ENCODE measurements around the gene TUBB2A. TPM values are rescaled to one million over a fixed set of nuclear protein-coding genes. Genes with fewer than 3 reads are reported as not detected.

The TUBB2A gene
- total RNA-seq, 4 donors from 2014 or later: 37.5 to 100 (median 68.0) TPM

GRCh38 chr6:3124667-3125066, 32.7 kb downstream of the TUBB2A start:
- WGBS, 2 donors: 87 to 89% methylated on average over 8 of the region's 8 CpGs
- Histone ChIP-seq H3K27ac (no peak overlapping the region), H3K9me3 (no peaks in the 10 kb centered on the region), H3K36me3 (peaks cover 0 to 14% (median 0%) of the 10 kb centered on the region in 3 donors), H3K4me1 (peaks cover 0 to 14% (median under 1%) of the 10 kb centered on the region in 4 donors), H3K4me3 (no peak overlapping the region), H3K27me3 (no peaks in the 10 kb centered on the region)
- DNase-seq (ENCODE audit: low spot score in 2 of 2): no peak
- no peak for TF ChIP-seq POLR2A (IDR thresholded peaks at IDR 0.05)
- TF ChIP-seq EP300 (IDR thresholded peaks at IDR 0.05): no peak
- TF ChIP-seq CTCF (IDR thresholded peaks at IDR 0.05): no peak

- no peak overlapping the region for H3K4me3 ChIP-seq
- TF ChIP-seq EP300 (IDR thresholded peaks at IDR 0.05): no peak
- TF ChIP-seq POLR2A (IDR thresholded peaks at IDR 0.05): no peak
- TF ChIP-seq CTCF (IDR thresholded peaks at IDR 0.05): no peak
- H3K27ac ChIP-seq: peak overlapping the region in 1 of 4 donors; percentile 47
- H3K27me3 ChIP-seq: no peaks in the 10 kb centered on the region
- no peaks in the 10 kb centered on the region for H3K36me3 ChIP-seq
- WGBS, 2 donors: 61 to 76% methylated on average over 8 to 9 of the region's 9 CpGs
- no peak for DNase-seq (ENCODE audit: low spot score in 2 of 2)
- H3K9me3 ChIP-seq: no peaks in the 10 kb centered on the region
- peaks cover 0 to 24% (median 6%) of the 10 kb centered on the region in 4 donors for H3K4me1 ChIP-seq
These were observed 34.5 kb downstream of the TUBB2A start for GRCh38 chr6:3122823-3123182.

- no peaks in the 10 kb centered on the region for H3K9me3 ChIP-seq
- no peaks in the 10 kb centered on the region for H3K27me3 ChIP-seq
- H3K4me1 ChIP-seq: peaks cover 0 to 33% (median 9%) of the 10 kb centered on the region in 4 donors
- no peak overlapping the region for H3K27ac ChIP-seq
- H3K36me3 ChIP-seq: no peaks in the 10 kb centered on the region
- TF ChIP-seq EP300 (IDR thresholded peaks at IDR 0.05): no peak
- no peak for TF ChIP-seq POLR2A (IDR thresholded peaks at IDR 0.05)
- TF ChIP-seq CTCF (IDR thresholded peaks at IDR 0.05): no peak
- 85 to 89% methylated on average over 5 of the region's 5 CpGs for WGBS, 2 donors
- no peak for DNase-seq (ENCODE audit: low spot score in 2 of 2)
- no peak overlapping the region for H3K4me3 ChIP-seq
These were observed 36.6 kb downstream of the TUBB2A start for GRCh38 chr6:3120765-3121089.

GRCh38 chr6:3119040-3119723, 38.2 kb downstream of the TUBB2A start:
- WGBS, 2 donors: 22 to 28% methylated on average over 15 to 19 of the region's 19 CpGs
- Histone ChIP-seq H3K4me1 (peaks cover 0 to 33% (median 9%) of the 10 kb centered on the region in 4 donors), H3K27me3 (no peaks in the 10 kb centered on the region), H3K4me3 (peak overlapping the region; percentile 66 to 98 (median 80)), H3K9me3 (no peaks in the 10 kb centered on the region), H3K27ac (peak overlapping the region; percentile 88 to 93 (median 90)), H3K36me3 (peaks cover 0 to 14% (median 0%) of the 10 kb centered on the region in 3 donors)
- no peak for TF ChIP-seq POLR2A (IDR thresholded peaks at IDR 0.05)
- TF ChIP-seq CTCF (IDR thresholded peaks at IDR 0.05): no peak
- TF ChIP-seq EP300 (IDR thresholded peaks at IDR 0.05): no peak
- DNase-seq (ENCODE audit: low spot score in 2 of 2): no peak

- Histone ChIP-seq H3K27ac (peak within 1 kb of the TSS; percentile 88 to 93 (median 90)), H3K9me3 (no peaks in the 10 kb centered on the region), H3K27me3 (no peaks in the 10 kb centered on the region), H3K4me1 (peaks cover 0 to 29% (median 9%) of the 10 kb centered on the region in 4 donors), H3K36me3 (peaks cover 0 to 20% (median 0%) of the 10 kb centered on the region in 3 donors), H3K4me3 (peak within 1 kb of the TSS; percentile 66 to 98 (median 80))
- DNase-seq (ENCODE audit: low spot score in 2 of 2): peak; percentile 97 to 98
- WGBS, 2 donors: 1% methylated on average over 28 to 75 of the region's 89 CpGs
- TF ChIP-seq EP300 (IDR thresholded peaks at IDR 0.05) (peak; percentile 46 to 86), CTCF (IDR thresholded peaks at IDR 0.05) (no peak), POLR2A (IDR thresholded peaks at IDR 0.05) (peak; percentile 60 to 87)
These were observed 38.8 kb downstream of the TUBB2A start, which contains the start of gene BPHL for GRCh38 chr6:3118353-3119039. BPHL (plus strand) TSS chr6:3118711; CDS start chr6:3118741, 30 bp downstream.

Measured in tibial nerve (tissue), 4 donors.